ENCODE data around the gene DENND2A.

- TF ChIP-seq SUZ12 (IDR thresholded peaks at IDR 0.05; ENCODE audit: extremely low read depth, insufficient read depth, insufficient read length) = no peak
- TF ChIP-seq YY1 (IDR thresholded peaks at IDR 0.05; ENCODE audit: insufficient read depth, insufficient read length) = no peak
- no peak for TF ChIP-seq ZNF274 (IDR thresholded peaks at IDR 0.05; ENCODE audit: low read depth, low read length)
These were observed 55.3 kb downstream of the DENND2A start for GRCh38 chr7:140585333-140585732.
